COR-L47 (cell line): ENCODE data around the gene FAT2.
A peak's percentile ranks its signal among the peaks of the same experiment; 100 is the strongest.

Experiments
- DNase-seq: peaks from one replicate; lab custom pipeline; 2025; lab: John Stamatoyannopoulos, UW

The FAT2 gene, protein sequence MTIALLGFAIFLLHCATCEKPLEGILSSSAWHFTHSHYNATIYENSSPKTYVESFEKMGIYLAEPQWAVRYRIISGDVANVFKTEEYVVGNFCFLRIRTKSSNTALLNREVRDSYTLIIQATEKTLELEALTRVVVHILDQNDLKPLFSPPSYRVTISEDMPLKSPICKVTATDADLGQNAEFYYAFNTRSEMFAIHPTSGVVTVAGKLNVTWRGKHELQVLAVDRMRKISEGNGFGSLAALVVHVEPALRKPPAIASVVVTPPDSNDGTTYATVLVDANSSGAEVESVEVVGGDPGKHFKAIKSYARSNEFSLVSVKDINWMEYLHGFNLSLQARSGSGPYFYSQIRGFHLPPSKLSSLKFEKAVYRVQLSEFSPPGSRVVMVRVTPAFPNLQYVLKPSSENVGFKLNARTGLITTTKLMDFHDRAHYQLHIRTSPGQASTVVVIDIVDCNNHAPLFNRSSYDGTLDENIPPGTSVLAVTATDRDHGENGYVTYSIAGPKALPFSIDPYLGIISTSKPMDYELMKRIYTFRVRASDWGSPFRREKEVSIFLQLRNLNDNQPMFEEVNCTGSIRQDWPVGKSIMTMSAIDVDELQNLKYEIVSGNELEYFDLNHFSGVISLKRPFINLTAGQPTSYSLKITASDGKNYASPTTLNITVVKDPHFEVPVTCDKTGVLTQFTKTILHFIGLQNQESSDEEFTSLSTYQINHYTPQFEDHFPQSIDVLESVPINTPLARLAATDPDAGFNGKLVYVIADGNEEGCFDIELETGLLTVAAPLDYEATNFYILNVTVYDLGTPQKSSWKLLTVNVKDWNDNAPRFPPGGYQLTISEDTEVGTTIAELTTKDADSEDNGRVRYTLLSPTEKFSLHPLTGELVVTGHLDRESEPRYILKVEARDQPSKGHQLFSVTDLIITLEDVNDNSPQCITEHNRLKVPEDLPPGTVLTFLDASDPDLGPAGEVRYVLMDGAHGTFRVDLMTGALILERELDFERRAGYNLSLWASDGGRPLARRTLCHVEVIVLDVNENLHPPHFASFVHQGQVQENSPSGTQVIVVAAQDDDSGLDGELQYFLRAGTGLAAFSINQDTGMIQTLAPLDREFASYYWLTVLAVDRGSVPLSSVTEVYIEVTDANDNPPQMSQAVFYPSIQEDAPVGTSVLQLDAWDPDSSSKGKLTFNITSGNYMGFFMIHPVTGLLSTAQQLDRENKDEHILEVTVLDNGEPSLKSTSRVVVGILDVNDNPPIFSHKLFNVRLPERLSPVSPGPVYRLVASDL (N-terminal part only)

DNA sequence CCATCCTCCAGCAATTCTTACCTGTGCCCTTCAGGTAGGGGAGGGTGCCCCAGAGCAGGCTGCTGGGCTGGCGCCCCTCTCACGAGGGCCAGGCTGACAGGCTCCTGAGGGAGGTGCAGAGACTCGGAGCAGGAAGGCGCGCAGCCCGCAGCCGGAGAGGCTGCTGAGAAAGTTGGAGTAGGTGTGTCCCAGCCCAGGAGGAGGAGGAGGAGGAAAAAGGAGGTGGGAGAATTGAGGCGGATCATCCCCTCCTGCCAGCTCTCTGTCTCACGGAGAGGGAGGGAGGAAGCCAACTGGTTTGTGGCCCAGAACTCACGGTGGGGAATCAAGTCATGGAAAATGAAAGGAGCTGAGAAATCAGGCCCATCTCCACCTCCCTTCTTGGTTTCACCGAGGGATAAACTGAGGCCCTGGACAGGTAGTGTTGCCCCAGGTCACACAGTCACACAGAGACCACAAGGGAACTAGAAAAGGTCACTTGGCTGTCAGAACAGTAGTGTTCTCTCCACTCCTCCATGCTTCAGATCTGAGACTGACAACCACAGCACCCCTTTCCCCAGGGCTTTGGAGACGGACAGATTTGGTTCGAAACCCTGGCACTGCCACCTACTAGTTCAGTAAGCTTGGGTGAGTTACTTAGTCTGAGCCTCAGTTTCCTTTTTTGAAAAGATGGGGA lies at the start of gene FAT2:
FAT2 (minus strand) TSS at position 188 of the 676 bp plus-strand sequence. CDS start 22,400 bp downstream, outside the sequence.
- no peak for DNase-seq

GRCh38 chr5:151638619-151639018 lies 47.5 kb upstream of the FAT2 start:
- DNase-seq: no peak

- no peak for DNase-seq
Observed at GRCh38 chr5:151637676-151638075, 46.5 kb upstream of the FAT2 start.

- DNase-seq: no peak
Observed at GRCh38 chr5:151633892-151634291, 42.8 kb upstream of the FAT2 start.

DNA sequence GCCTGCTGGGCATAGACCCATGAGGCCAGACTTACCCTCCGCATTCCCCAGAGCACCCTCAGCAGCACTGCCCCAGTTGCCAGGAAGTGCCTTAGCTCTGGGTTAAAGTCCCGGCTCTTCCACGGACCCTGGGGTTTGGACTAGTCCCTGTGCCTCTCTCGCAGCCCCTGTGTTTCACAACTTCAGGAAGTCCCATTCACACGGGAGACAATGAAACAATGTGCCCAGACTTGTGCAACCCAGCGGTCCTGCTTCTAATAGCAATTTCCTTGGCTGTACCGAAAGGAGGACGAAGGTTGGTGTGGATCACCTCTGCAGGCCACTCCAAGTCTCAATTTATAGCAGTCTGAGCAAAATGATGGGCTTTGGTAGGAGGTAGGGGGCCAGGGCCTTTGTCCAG lies 41.8 kb upstream of the FAT2 start:
- DNase-seq: no peak

- no peak for DNase-seq
Observed at GRCh38 chr5:151632524-151632923, 41.4 kb upstream of the FAT2 start.

DNA sequence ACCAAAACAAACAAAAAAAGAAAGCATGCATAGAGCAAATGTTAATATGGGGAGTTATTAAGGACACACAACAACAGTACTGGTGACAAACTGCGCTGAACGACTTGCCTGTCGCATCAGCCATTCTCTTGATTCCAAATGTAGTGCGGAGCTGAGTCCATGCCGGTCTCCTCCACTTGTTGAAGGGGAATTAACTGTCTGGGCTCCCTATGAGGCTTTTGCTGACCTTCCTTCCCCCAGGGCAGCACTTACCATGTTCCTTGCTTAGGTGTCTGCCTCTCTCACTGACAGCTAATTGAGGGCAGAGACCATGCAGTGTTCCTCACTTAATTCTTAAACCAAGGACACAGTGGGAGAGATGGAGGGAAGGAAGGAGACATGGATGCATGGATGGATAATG lies 40.8 kb upstream of the FAT2 start:
- DNase-seq: no peak

- DNase-seq: no peak
Observed at GRCh38 chr5:151630088-151630487, 39.0 kb upstream of the FAT2 start.

GRCh38 chr5:151628112-151628823 lies 37.1 kb upstream of the FAT2 start:
- DNase-seq: no peak

DNA sequence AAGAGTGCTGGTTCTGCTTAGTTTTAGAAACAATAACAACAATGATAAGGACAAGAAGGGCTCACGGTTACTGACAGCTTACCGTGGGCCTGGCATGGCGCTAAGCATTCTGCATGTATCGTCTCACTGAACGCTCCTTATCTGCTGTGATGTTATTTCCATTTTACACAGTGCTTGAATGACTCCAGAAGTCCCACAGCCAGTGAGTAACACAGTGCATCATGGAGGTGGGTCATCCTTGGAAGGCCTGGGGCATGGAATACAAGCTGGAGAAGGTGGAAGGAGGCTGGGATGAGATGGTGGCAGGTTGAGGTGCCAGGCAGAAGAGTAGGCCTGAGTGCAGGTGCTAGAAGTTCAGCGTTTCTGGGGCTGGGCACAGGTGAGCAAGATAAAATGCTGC lies 36.5 kb upstream of the FAT2 start:
- no peak for DNase-seq

GRCh38 chr5:151625285-151625684 lies 34.2 kb upstream of the FAT2 start:
- no peak for DNase-seq

GRCh38 chr5:151624476-151624875 lies 33.3 kb upstream of the FAT2 start:
- no peak for DNase-seq

- peak; percentile 86 for DNase-seq
Observed at GRCh38 chr5:151622367-151623088, 31.4 kb upstream of the FAT2 start.

GRCh38 chr5:151620461-151620840 lies 29.3 kb upstream of the FAT2 start:
- DNase-seq: no peak

GRCh38 chr5:151619812-151620460 lies 28.8 kb upstream of the FAT2 start:
- DNase-seq: no peak

DNA sequence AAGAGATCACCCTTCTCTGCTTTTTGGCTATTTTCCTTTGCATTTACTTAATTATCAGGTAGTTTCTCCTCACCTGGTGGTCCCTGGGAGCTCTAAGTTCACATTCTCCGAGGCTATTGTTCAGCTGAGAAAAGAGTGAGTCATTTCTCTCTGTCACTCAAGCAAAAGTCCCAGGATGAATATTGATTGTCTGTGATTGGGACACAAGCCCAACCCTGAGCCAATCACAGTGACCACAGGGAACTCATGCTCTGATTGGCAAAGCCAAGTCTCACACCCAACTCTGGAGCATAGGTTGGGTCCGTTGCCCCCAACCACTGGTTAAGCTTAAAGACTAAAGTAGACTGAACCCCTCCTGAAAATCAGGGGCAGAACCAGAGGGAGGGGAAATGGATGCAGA lies 27.8 kb upstream of the FAT2 start:
- no peak for DNase-seq

GRCh38 chr5:151617841-151618710 lies 26.9 kb upstream of the FAT2 start:
- DNase-seq: no peak

GRCh38 chr5:151617383-151617840 lies 26.3 kb upstream of the FAT2 start:
- DNase-seq: no peak

DNA sequence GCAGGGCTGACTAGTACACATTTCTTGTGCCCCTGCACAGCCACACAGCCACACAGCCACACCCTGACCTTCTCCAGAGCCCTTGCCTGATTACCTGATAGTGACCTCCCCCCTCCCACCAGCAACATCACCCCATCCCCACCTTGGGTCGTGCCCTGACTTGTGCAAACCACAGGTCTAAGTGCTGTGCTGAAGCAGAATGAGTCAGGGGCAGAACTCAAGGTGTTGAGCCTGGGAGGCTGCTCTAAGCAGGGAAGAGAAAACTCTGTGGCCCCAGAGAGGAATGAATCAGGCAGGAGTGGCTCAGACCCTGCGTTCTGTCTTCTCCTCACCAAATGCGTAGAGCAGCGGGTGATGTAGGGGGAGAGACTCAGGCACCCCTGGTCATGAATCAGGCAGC lies 24.3 kb upstream of the FAT2 start:
- DNase-seq: no peak
